Neural progenitor cell (in vitro differentiated cells): ENCODE data around the gene CTDP1. TPM values are rescaled to one million over a fixed set of nuclear protein-coding genes. Genes with fewer than 3 reads are reported as not detected.

Experiments used
- DNase-seq: peaks from one replicate; pipeline ENCODE4 v3.0.0-alpha.2; 2016; ENCODE audit warnings: low spot score
- H2AFZ ChIP-seq: fragments of 200-600 bp; sonication (generic); replicated peaks from 2 replicates; pipeline ENCODE4 v1.6.1; 2016; ENCODE audit warnings: antibody characterized with exemption
- H3F3A ChIP-seq: fragments of 200-600 bp; sonication (generic); 2 replicates; pipeline ENCODE4 v1.6.1; 2016; ENCODE audit warnings: antibody characterized with exemption, low read depth
- H3K27ac ChIP-seq: fragments of 200-600 bp; sonication (generic); 2 replicates; pipeline ENCODE4 v1.5.1; 2016; ENCODE audit warnings: mild to moderate bottlenecking
- H3K27me3 ChIP-seq: fragments of 200-600 bp; sonication (generic); 2 replicates; pipeline ENCODE4 v1.6.1; 2016; ENCODE audit warnings: mild to moderate bottlenecking, moderate library complexity
- H3K36me3 ChIP-seq: fragments of 200-600 bp; sonication (generic); 2 replicates; pipeline ENCODE4 v1.5.1; 2016
- H3K4me1 ChIP-seq: fragments of 200-600 bp; sonication (generic); 2 replicates; pipeline ENCODE4 v1.6.1; 2016; ENCODE audit warnings: mixed run types
- H3K4me2 ChIP-seq: fragments of 200-600 bp; sonication (generic); 2 replicates; pipeline ENCODE4 v1.6.1; 2016
- H3K4me3 ChIP-seq: fragments of 200-600 bp; sonication (generic); 2 replicates; pipeline ENCODE4 v1.5.1; 2016
- H3K79me2 ChIP-seq: fragments of 200-600 bp; sonication (generic); 2 replicates; pipeline ENCODE4 v1.6.1; 2016; ENCODE audit warnings: low read depth
- H3K9ac ChIP-seq: fragments of 200-600 bp; sonication (generic); 2 replicates; pipeline ENCODE4 v1.6.1; 2016
- H3K9me3 ChIP-seq: fragments of 200-600 bp; sonication (generic); 2 replicates; pipeline ENCODE4 v1.5.1; 2016; ENCODE audit warnings: low read depth
- H4K20me1 ChIP-seq: fragments of 200-600 bp; sonication (generic); 2 replicates; pipeline ENCODE4 v1.6.1; 2016; ENCODE audit warnings: low read depth
- H3K27ac Mint-ChIP-seq: 3 replicates; pipeline ENCODE4 v1.8.0; 2021; ENCODE audit warnings: mixed read lengths
- H3K27me3 Mint-ChIP-seq: 2 replicates; pipeline ENCODE4 v1.8.0; 2022; ENCODE audit warnings: low read depth, mild to moderate bottlenecking, inconsistent platforms, moderate library complexity, mixed read lengths; ENCODE audit not compliant: insufficient read depth
- H3K36me3 Mint-ChIP-seq: 3 replicates; pipeline ENCODE4 v1.8.0; 2021; ENCODE audit warnings: mixed read lengths
- H3K4me1 Mint-ChIP-seq: 3 replicates; pipeline ENCODE4 v1.8.0; 2021; ENCODE audit warnings: mixed read lengths
- H3K4me3 Mint-ChIP-seq: 3 replicates; pipeline ENCODE4 v1.8.0; 2021; ENCODE audit warnings: mild to moderate bottlenecking, moderate library complexity, mixed read lengths
- H3K9me3 Mint-ChIP-seq: 3 replicates; pipeline ENCODE4 v1.8.0; 2020; ENCODE audit warnings: mixed read lengths
- CTCF ChIP-seq: fragments of 200-600 bp; sonication (generic); IDR thresholded peaks from 2 replicates; pipeline ENCODE4 v1.5.1; 2017; ENCODE audit warnings: antibody characterized with exemption, mild to moderate bottlenecking
- EZH2 ChIP-seq: fragments of 200-600 bp; sonication (generic); IDR thresholded peaks from 2 replicates; pipeline ENCODE4 v1.6.1; 2017; ENCODE audit warnings: antibody characterized with exemption, mild to moderate bottlenecking, moderate library complexity
- EZH2phosphoT487 ChIP-seq: fragments of 200-600 bp; sonication (generic); IDR thresholded peaks from 2 replicates; pipeline ENCODE4 v1.6.1; 2017; ENCODE audit warnings: antibody characterized with exemption
- total RNA-seq: library from RNA; depleted of rRNA; stranded (reverse); fragments of >200 nt; gene quantifications from 2 replicates; pipeline ENCODE4 v1.2.3, GENCODE V29; 2015; ENCODE audit warnings: low replicate concordance

CTDP1 gene
- total RNA-seq, 1 donor from 2014 or later = 11.8 TPM

GRCh38 chr18:79735071-79735980, 55.7 kb downstream of the CTDP1 start:
- no peaks in the 10 kb centered on the region for H3K4me1 Mint-ChIP-seq
- no peak overlapping the region for H2AFZ ChIP-seq
- H3K79me2 ChIP-seq = no peaks in the 10 kb centered on the region
- H3K4me3 ChIP-seq = no peak overlapping the region
- H3K27ac ChIP-seq = no peak overlapping the region
- H3K4me2 ChIP-seq = no peak overlapping the region
- no peaks in the 10 kb centered on the region for H3F3A ChIP-seq
- H3K27ac Mint-ChIP-seq = no peak overlapping the region
- no peaks in the 10 kb centered on the region for H3K27me3 ChIP-seq
- no peak overlapping the region for H3K4me3 Mint-ChIP-seq
- no peaks in the 10 kb centered on the region for H4K20me1 ChIP-seq
- H3K36me3 Mint-ChIP-seq = peaks cover 48% of the 10 kb centered on the region
- TF ChIP-seq EZH2 = no peak
- no peak for DNase-seq
- peaks cover 13% of the 10 kb centered on the region for H3K36me3 ChIP-seq
- peaks cover 2% of the 10 kb centered on the region for H3K27me3 Mint-ChIP-seq
- peaks cover 25% of the 10 kb centered on the region for H3K9me3 Mint-ChIP-seq
- H3K4me1 ChIP-seq = no peaks in the 10 kb centered on the region
- no peak overlapping the region for H3K9ac ChIP-seq
- peaks cover 6% of the 10 kb centered on the region for H3K9me3 ChIP-seq

GRCh38 chr18:79736230-79736629, 56.6 kb downstream of the CTDP1 start:
- H3K27ac ChIP-seq = no peak overlapping the region
- peaks cover 19% of the 10 kb centered on the region for H3K9me3 Mint-ChIP-seq
- peaks cover 13% of the 10 kb centered on the region for H3K36me3 ChIP-seq
- peaks cover 6% of the 10 kb centered on the region for H3K9me3 ChIP-seq
- no peak overlapping the region for H3K4me2 ChIP-seq
- H3K36me3 Mint-ChIP-seq = peaks cover 49% of the 10 kb centered on the region
- no peak overlapping the region for H3K27ac Mint-ChIP-seq
- H3F3A ChIP-seq = no peaks in the 10 kb centered on the region
- no peaks in the 10 kb centered on the region for H3K4me1 ChIP-seq
- no peak overlapping the region for H3K4me3 Mint-ChIP-seq
- no peaks in the 10 kb centered on the region for H3K27me3 ChIP-seq
- H2AFZ ChIP-seq = no peak overlapping the region
- peaks cover 2% of the 10 kb centered on the region for H3K27me3 Mint-ChIP-seq
- no peaks in the 10 kb centered on the region for H3K79me2 ChIP-seq
- TF ChIP-seq CTCF (no peak), EZH2phosphoT487 (no peak), EZH2 (no peak)
- no peak for DNase-seq
- H3K4me1 Mint-ChIP-seq = no peaks in the 10 kb centered on the region
- no peak overlapping the region for H3K4me3 ChIP-seq
- no peak overlapping the region for H3K9ac ChIP-seq
- no peaks in the 10 kb centered on the region for H4K20me1 ChIP-seq

- H3K36me3 ChIP-seq = peaks cover 6% of the 10 kb centered on the region
- TF ChIP-seq CTCF = no peak
- no peak for TF ChIP-seq EZH2phosphoT487
- no peak for TF ChIP-seq EZH2
- H3K36me3 Mint-ChIP-seq = peaks cover 46% of the 10 kb centered on the region
These were observed 57.2 kb downstream of the CTDP1 start for GRCh38 chr18:79736846-79737245.

DNA sequence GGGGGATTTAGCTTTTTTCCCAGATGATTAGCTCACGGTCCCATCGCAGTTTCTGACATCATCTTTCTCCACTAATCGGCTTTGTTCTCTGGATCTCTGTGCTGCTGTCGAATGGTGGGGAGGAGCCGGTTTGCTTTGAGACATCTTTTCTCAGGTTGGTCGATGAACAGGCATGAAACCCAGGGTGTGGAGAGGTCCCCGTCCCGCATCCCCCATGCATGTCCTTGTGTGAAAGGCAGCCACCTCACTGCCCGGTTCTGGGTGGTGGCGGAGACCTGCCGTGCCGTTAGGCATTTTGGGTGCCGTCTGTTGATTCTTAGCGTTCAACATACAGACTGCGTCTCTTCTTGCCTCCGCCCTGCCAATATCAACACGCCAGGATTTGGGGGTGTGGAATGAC, 57.8 kb downstream of the CTDP1 start:
- no peak overlapping the region for H3K4me3 ChIP-seq
- Mint-ChIP-seq H3K27ac (no peak overlapping the region), H3K4me1 (no peaks in the 10 kb centered on the region), H3K36me3 (peaks cover 46% of the 10 kb centered on the region), H3K27me3 (peaks cover 2% of the 10 kb centered on the region), H3K9me3 (peaks cover 10% of the 10 kb centered on the region), H3K4me3 (no peak overlapping the region)
- no peaks in the 10 kb centered on the region for H4K20me1 ChIP-seq
- no peak overlapping the region for H2AFZ ChIP-seq
- H3K27me3 ChIP-seq = no peaks in the 10 kb centered on the region
- H3K27ac ChIP-seq = no peak overlapping the region
- no peaks in the 10 kb centered on the region for H3K4me1 ChIP-seq
- no peaks in the 10 kb centered on the region for H3F3A ChIP-seq
- H3K79me2 ChIP-seq = no peaks in the 10 kb centered on the region
- H3K36me3 ChIP-seq = peaks cover 3% of the 10 kb centered on the region
- no peak for DNase-seq
- no peak overlapping the region for H3K4me2 ChIP-seq
- TF ChIP-seq EZH2 (no peak), CTCF (no peak), EZH2phosphoT487 (no peak)
- no peaks in the 10 kb centered on the region for H3K9me3 ChIP-seq
- H3K9ac ChIP-seq = no peak overlapping the region

More at GRCh38 chr18:79736846-79737245, 57.2 kb downstream of the CTDP1 start:
- Histone ChIP-seq H3K27me3 (no peaks in the 10 kb centered on the region), H3K4me1 (no peaks in the 10 kb centered on the region), H3K79me2 (no peaks in the 10 kb centered on the region), H3K4me3 (no peak overlapping the region), H3K9me3 (peaks cover 3% of the 10 kb centered on the region), H2AFZ (no peak overlapping the region), H3K27ac (no peak overlapping the region), H3K4me2 (no peak overlapping the region), H3F3A (no peaks in the 10 kb centered on the region), H3K9ac (no peak overlapping the region), H4K20me1 (no peaks in the 10 kb centered on the region)
- Mint-ChIP-seq H3K27me3 (peaks cover 2% of the 10 kb centered on the region), H3K9me3 (peaks cover 13% of the 10 kb centered on the region), H3K27ac (no peak overlapping the region), H3K4me3 (no peak overlapping the region), H3K4me1 (no peaks in the 10 kb centered on the region)
- DNase-seq = no peak
